Ovary (tissue), 9 donors: Measurements from ENCODE around the gene XPNPEP2. TPM values are rescaled to one million over a fixed set of nuclear protein-coding genes. Genes with fewer than 3 reads are reported as not detected.

Experiments used
- DNase-seq, 5 donors: peaks; one replicate each; pipeline ENCODE4 v3.0.0-alpha.2; 2019 to 2020
- H3K27ac ChIP-seq, 2 donors: fragments of 200-600 bp; one replicate each; pipeline versions ENCODE4 v1.5.1 to v1.8.0; 2019 to 2022
- H3K27me3 ChIP-seq: fragments of 200-600 bp; one replicate; pipeline ENCODE4 v1.8.0; 2022
- H3K36me3 ChIP-seq: fragments of 200-600 bp; sonication (generic); one replicate; pipeline ENCODE4 v1.5.1; 2019
- H3K4me1 ChIP-seq: one replicate; pipeline ENCODE4 v1.8.1; 2013; ENCODE audit warnings: mild to moderate bottlenecking, moderate library complexity; ENCODE audit not compliant: insufficient read depth
- H3K4me3 ChIP-seq: fragments of 200-600 bp; sonication (generic); one replicate; pipeline ENCODE4 v1.5.1; 2017
- H3K9me3 ChIP-seq, 2 donors: fragments of 200-600 bp in 1 of 2; sonication (generic) in 1 of 2; one replicate each; pipeline versions ENCODE4 v1.5.1 to v1.8.1; 2013 to 2019; ENCODE audit warnings: mild to moderate bottlenecking in 1 of 2, moderate library complexity in 1 of 2
- EP300 ChIP-seq: sonication (generic); formaldehyde crosslinking; IDR thresholded peaks from one replicate; pipeline ENCODE4 v1.6.1; 2017; ENCODE audit warnings: antibody characterized with exemption
- POLR2A ChIP-seq: fragments of 450-650 bp; IDR thresholded peaks from one replicate; pipeline ENCODE4 v1.6.1; 2017; ENCODE audit warnings: antibody characterized with exemption, mild to moderate bottlenecking, moderate library complexity
- WGBS, 3 donors: extraction: QIAGEN DNeasy Blood & Tissue Kit in 1 of 3; methylation state at CpG; one replicate each; pipeline versions ENCODE4 v1.1.5 to v1.1.7; 2013 to 2017; 5-methylcytosine and 5-hydroxymethylcytosine counted together
- intact Hi-C, 4 donors: fragments of 100-400 bp; cut with DNase I; formaldehyde crosslinking; loops; one replicate each; pipeline versions ENCODE4 v1.11.0 to v1.15.1; 2022 to 2023
- polyA plus RNA-seq, 2 donors: library from polyadenylated mRNA; stranded (reverse); fragments of 200-250 nt in 1 of 2; fragments of 350-450 nt in 1 of 2; fragmentation: Illumina TruSeq in 1 of 2; extraction: RNeasy Lipid Tissue Mini Kit (QIAGEN cat#74804) in 1 of 2; gene quantifications; one replicate each; pipeline ENCODE4 v1.2.3, GENCODE V29; 2013 to 2014
- total RNA-seq, 7 donors: library from RNA; depleted of rRNA in 2 of 7; stranded (reverse); fragments of >200 nt in 2 of 7; fragmentation: NEBNext Ultra II Directional in 3 of 7; extraction: Animal tissue kit (Norgen Biotek cat#: 25700) in 3 of 7; gene quantifications; one replicate each; pipeline versions ENCODE4 v1.1.0 to v1.2.4, GENCODE V29; 2016 to 2023
- TF ChIP-seq, protein P1 (sequence below), 3 donors: fragments of 450-650 bp in 2 of 3; fragments of 200-600 bp in 1 of 3; IDR thresholded peaks; one replicate each; pipeline versions ENCODE4 v1.5.1 to v1.8.0; 2016 to 2022; ENCODE audit warnings: antibody characterized with exemption in 3 of 3, mild to moderate bottlenecking in 1 of 3
- donor health status: DM: no; HTN: no; CAD: no; lungs with moderate emphysema.
- donor health status: DM: no; HTN: no; CAD: no.
- donor health status: Bipolar disorder and iron deficiency.
- donor health status: DM: yes; HTN: yes; CAD: no.
- donor health status: DM: no; HTN: no; CAD: no.
- donor health status: DM: yes; HTN: yes; CAD: no.

Gene XPNPEP2
- total and polyA plus RNA-seq, 9 donors: 0.28 to 6.4 (median 1.4) TPM

DNA sequence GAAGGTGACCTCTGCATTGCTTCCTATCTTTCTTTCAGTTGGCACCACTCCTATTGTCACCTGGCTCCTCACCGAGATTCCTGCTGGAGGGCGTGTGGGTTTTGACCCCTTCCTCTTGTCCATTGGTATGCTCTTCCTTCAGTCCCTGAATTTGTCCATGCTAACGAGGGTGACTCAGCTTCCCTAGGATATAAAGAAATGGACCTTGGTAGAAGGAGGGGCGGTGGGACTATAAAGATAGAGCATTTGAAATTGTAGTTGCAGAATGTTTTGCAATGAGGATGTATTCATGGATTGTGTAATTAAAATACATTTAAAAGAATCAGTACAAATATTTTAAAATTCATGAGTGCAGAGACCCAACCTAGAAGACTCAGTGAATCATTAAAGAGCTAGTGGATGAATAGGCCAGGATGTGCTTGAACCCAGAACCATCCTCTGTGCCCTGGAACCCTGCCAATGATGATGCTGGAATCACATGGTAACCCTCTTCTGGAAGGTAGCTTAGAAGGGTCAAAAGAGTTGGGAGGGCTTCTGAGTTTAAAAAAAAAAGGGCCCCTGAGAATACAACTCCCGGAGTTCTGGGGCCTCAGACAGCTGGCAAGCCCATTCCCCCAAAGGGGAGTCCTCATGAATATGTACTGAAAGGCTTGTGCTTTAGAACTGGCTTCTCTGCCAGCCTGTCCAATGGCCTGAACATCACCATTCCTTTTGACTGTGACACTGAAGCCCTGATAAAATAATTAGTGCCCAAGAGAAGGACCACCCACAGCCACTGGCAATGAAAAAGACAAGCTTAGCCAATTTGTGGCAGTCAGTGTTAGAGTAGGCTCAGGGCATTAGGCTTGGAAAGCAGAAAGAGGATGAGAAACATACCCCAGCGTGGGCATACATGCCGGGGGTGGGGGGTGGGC lies 8.0 kb downstream of the XPNPEP2 start:
- no peak for TF ChIP-seq POLR2A

DNA sequence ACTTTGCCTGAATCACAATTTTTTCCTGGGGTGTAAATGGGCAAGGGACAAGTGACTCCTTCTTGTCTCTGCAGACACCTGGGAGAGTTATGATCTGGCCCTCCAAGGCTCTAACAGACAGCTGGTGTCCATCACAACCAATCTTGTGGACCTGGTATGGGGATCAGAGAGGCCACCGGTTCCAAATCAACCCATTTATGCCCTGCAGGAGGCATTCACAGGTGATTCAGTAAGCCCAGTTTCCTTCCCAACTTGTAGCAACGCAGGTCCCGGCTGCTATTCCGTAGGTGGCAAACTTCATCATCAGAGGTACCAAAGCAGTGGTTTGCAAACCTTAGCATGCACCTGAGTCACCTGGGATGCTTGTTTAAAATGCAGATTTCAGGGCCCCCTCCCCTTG lies 8.8 kb downstream of the XPNPEP2 start:
- TF ChIP-seq, protein P1, sequence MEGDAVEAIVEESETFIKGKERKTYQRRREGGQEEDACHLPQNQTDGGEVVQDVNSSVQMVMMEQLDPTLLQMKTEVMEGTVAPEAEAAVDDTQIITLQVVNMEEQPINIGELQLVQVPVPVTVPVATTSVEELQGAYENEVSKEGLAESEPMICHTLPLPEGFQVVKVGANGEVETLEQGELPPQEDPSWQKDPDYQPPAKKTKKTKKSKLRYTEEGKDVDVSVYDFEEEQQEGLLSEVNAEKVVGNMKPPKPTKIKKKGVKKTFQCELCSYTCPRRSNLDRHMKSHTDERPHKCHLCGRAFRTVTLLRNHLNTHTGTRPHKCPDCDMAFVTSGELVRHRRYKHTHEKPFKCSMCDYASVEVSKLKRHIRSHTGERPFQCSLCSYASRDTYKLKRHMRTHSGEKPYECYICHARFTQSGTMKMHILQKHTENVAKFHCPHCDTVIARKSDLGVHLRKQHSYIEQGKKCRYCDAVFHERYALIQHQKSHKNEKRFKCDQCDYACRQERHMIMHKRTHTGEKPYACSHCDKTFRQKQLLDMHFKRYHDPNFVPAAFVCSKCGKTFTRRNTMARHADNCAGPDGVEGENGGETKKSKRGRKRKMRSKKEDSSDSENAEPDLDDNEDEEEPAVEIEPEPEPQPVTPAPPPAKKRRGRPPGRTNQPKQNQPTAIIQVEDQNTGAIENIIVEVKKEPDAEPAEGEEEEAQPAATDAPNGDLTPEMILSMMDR (IDR thresholded peaks at IDR 0.05): no peak
- TF ChIP-seq EP300 (no peak), POLR2A (no peak)

More for the DNA sequence above, 8.0 kb downstream of the XPNPEP2 start:
- H3K4me3 ChIP-seq: no peak overlapping the region
- no peaks in the 10 kb centered on the region for H3K9me3 ChIP-seq
- 80 to 81% (median 80%) methylated on average over 7 of the region's 7 CpGs for WGBS, 3 donors
- intact Hi-C loops: no loop called here
- H3K27me3 ChIP-seq: no peaks in the 10 kb centered on the region
- H3K36me3 ChIP-seq: no peaks in the 10 kb centered on the region
- H3K4me1 ChIP-seq: no peaks in the 10 kb centered on the region
- no peak overlapping the region for H3K27ac ChIP-seq
- DNase-seq: no peak

DNA sequence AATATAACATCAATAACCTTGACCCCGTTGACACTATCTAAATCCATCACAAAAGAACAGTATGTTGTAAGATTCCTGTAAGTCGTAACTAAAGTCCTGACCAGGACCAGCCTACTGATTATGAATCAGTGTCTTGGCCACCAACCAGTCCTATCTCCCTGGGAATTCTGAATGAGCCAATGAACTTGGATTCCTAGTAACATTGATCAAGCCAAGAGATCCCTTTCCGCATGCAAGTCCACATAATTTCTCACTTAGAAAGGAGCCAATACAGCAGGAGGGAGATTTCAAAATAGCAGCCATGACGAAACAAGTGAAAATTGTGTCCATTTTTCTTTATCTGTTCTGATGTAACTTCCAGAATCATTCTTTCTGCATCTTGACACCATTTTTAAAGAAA lies 9.5 kb downstream of the XPNPEP2 start:
- DNase-seq: peak in 1 of 5 donors; percentile 63
- H3K9me3 ChIP-seq: no peaks in the 10 kb centered on the region
- H3K27ac ChIP-seq: no peak overlapping the region
- intact Hi-C loops: no loop called here
- H3K27me3 ChIP-seq: no peaks in the 10 kb centered on the region
- H3K36me3 ChIP-seq: no peaks in the 10 kb centered on the region
- H3K4me1 ChIP-seq: no peaks in the 10 kb centered on the region
- 32 to 37% (median 35%) methylated on average over 4 of the region's 4 CpGs for WGBS, 3 donors
- H3K4me3 ChIP-seq: no peak overlapping the region
- TF ChIP-seq, protein P1 (IDR thresholded peaks at IDR 0.05): no peak
- TF ChIP-seq POLR2A (no peak), EP300 (no peak)

More for the DNA sequence above, 8.8 kb downstream of the XPNPEP2 start:
- no peaks in the 10 kb centered on the region for H3K36me3 ChIP-seq
- no peaks in the 10 kb centered on the region for H3K4me1 ChIP-seq
- intact Hi-C loops: no loop called here
- H3K4me3 ChIP-seq: no peak overlapping the region
- H3K27ac ChIP-seq: no peak overlapping the region
- no peak for DNase-seq
- 78 to 89% (median 80%) methylated on average over 4 of the region's 4 CpGs for WGBS, 3 donors
- no peaks in the 10 kb centered on the region for H3K27me3 ChIP-seq
- no peaks in the 10 kb centered on the region for H3K9me3 ChIP-seq

DNA sequence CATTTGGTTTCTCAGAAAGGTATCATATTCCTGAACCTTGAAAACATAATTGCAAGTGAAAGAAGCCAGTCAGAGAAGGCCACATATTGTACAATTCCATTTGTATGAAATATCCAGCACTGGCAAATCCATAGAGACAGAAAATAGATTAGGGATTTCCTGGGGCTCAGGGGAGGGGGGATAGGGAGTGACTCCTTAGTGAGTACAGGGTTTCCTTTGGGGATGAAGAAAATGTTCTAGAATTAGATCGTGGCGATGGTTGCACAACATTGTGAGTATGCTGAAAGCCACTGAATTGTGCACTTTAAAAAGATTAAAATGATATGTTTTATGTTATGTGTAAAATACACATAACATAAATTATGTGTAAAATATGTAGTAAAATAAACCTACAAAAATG lies 10.3 kb downstream of the XPNPEP2 start:
- no peaks in the 10 kb centered on the region for H3K4me1 ChIP-seq
- WGBS, 3 donors: 58 to 72% (median 60%) methylated on average over 2 of the region's 2 CpGs
- H3K27ac ChIP-seq: no peak overlapping the region
- H3K9me3 ChIP-seq: no peaks in the 10 kb centered on the region
- intact Hi-C loops: no loop called here
- H3K27me3 ChIP-seq: no peaks in the 10 kb centered on the region
- H3K36me3 ChIP-seq: no peaks in the 10 kb centered on the region
- TF ChIP-seq POLR2A (no peak), EP300 (no peak)
- TF ChIP-seq, protein P1 (IDR thresholded peaks at IDR 0.05): no peak
- H3K4me3 ChIP-seq: no peak overlapping the region
- no peak for DNase-seq

DNA sequence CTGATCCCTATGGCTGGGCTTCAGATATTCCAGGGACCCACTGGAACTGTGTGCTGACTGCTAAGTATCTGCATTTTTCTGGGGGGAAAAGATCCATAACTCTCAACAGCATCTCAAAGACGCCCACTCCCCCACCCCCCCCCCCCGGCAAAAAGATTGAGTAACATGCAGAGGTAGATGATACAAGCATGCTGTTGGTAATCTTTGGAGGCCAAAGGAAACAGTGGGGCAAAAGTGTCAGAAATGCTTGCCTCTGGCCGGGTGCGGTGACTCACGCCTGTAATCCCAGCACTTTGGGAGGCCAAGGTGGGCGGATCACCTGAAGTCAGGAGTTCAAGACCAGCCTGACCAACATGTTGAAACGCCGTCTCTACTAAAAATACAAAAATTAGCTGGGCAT lies 12.2 kb downstream of the XPNPEP2 start:
- no peak for DNase-seq
- H3K36me3 ChIP-seq: no peaks in the 10 kb centered on the region
- H3K27ac ChIP-seq: no peak overlapping the region
- H3K4me3 ChIP-seq: no peak overlapping the region
- no peaks in the 10 kb centered on the region for H3K9me3 ChIP-seq
- H3K4me1 ChIP-seq: no peaks in the 10 kb centered on the region
- TF ChIP-seq POLR2A (no peak), EP300 (no peak)
- TF ChIP-seq, protein P1 (IDR thresholded peaks at IDR 0.05): no peak
- intact Hi-C loops: no loop called here
- 81 to 93% (median 85%) methylated on average over 8 of the region's 8 CpGs for WGBS, 3 donors
- H3K27me3 ChIP-seq: no peaks in the 10 kb centered on the region
